Measurements from ENCODE around the gene LRRC8B.

DNA sequence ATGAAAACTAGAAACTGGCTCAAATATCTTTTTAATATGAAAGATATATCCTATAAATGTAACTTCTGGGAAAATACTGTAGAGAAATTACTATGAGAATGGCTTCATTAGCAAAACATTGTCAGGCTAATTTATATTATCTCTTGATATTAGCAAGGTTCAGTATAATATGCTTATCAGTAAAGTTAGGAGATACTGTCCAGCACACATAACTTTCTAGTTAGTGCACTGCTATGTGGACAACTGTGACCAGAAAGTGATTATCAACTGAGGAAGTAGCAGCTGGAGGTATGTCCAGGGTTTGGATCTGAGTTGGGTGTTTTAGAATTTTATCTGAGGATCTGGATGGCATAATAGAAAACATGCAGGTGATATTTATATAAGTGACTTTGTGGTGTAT is 115.8 kb downstream of the LRRC8B start:
- TF ChIP-seq, protein P1, sequence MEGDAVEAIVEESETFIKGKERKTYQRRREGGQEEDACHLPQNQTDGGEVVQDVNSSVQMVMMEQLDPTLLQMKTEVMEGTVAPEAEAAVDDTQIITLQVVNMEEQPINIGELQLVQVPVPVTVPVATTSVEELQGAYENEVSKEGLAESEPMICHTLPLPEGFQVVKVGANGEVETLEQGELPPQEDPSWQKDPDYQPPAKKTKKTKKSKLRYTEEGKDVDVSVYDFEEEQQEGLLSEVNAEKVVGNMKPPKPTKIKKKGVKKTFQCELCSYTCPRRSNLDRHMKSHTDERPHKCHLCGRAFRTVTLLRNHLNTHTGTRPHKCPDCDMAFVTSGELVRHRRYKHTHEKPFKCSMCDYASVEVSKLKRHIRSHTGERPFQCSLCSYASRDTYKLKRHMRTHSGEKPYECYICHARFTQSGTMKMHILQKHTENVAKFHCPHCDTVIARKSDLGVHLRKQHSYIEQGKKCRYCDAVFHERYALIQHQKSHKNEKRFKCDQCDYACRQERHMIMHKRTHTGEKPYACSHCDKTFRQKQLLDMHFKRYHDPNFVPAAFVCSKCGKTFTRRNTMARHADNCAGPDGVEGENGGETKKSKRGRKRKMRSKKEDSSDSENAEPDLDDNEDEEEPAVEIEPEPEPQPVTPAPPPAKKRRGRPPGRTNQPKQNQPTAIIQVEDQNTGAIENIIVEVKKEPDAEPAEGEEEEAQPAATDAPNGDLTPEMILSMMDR (IDR thresholded peaks at IDR 0.05), result no peak
- no peak for TF ChIP-seq POLR2A (IDR thresholded peaks at IDR 0.05)

Data from testis (tissue), 2 donors.